Activated B cell treated with CpG ODN at 0.5 μM for 24 hours (primary cell): ENCODE measurements around the gene CDK6. TPM values are rescaled to one million over a fixed set of nuclear protein-coding genes. Genes with fewer than 3 reads are reported as not detected.
"Not testable (repeated sequence)": the region's sequence is repeated elsewhere in the genome, so short reads cannot be mapped to it uniquely, and the experiment has no call there.

ENCODE experiments used
- ATAC-seq: fragments of 200-7000 bp; cut with Tn5 transposase; one replicate; pipeline ENCODE4 v1.10.0; 2021; ENCODE audit warnings: low read depth, mild to moderate bottlenecking, moderate library complexity
- CTCF ChIA-PET: fragments of 350-600 bp; sonication (Branson Sonifier 250); formaldehyde crosslinking; loops from one replicate; lab custom pipeline; 2021; ENCODE audit warnings: antibody characterized with exemption; lab: Charles Lee
- POLR2A ChIA-PET: fragments of 350-600 bp; sonication (Branson Sonifier 250); formaldehyde crosslinking; loops from one replicate; lab custom pipeline; 2021; ENCODE audit warnings: antibody characterized with exemption; lab: Charles Lee
- DNase-seq: peaks from one replicate; pipeline ENCODE4 v3.0.0; 2022
- H3K27ac Mint-ChIP-seq: one replicate; pipeline ENCODE4 v1.8.0; 2020; ENCODE audit warnings: mixed read lengths
- H3K27me3 Mint-ChIP-seq: one replicate; pipeline ENCODE4 v1.8.0; 2021; ENCODE audit warnings: mixed read lengths
- H3K36me3 Mint-ChIP-seq: one replicate; pipeline ENCODE4 v1.8.0; 2021; ENCODE audit warnings: low read depth, mixed read lengths
- H3K4me1 Mint-ChIP-seq: one replicate; pipeline ENCODE4 v1.8.0; 2021; ENCODE audit warnings: mixed read lengths
- H3K4me3 Mint-ChIP-seq: one replicate; pipeline ENCODE4 v1.8.0; 2020; ENCODE audit warnings: mild to moderate bottlenecking, mixed read lengths
- H3K9me3 Mint-ChIP-seq: one replicate; pipeline ENCODE4 v1.8.0; 2020; ENCODE audit warnings: mixed read lengths
- intact Hi-C: fragments of 100-400 bp; cut with micrococcal nuclease; formaldehyde crosslinking; loops from one replicate; pipeline ENCODE4 v1.15.1; 2024
- total RNA-seq: library from RNA; stranded (reverse); gene quantifications from 2 replicates; pipeline ENCODE4 v1.2.3, GENCODE V29; 2022
- TF ChIP-seq, protein P1 (sequence below): fragments of 200-600 bp; IDR thresholded peaks from one replicate; pipeline ENCODE4 v1.8.0; 2022; ENCODE audit warnings: antibody characterized with exemption, mild to moderate bottlenecking

Gene CDK6
- total RNA-seq, 1 donor from 2014 or later, result 30.5 TPM

DNA sequence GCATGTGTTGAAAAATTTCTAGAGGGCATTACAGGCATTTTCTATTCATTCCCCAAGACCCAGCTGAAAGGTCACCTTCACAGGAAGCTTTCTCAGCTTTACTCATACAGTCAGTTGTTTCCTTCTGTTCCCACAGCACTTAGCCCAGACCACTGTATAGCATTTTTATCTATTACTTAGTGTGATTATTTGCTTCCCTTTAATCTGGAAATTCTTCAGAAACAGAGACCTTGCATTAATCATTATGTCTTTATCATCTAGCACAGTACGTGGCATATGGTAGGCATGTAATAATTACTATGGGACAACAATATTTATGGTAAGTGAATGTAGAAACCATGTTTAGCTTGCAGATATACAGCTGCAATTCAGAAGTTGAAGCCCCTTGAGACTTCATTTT is 38.2 kb upstream of the CDK6 start:
- CTCF ChIA-PET, result no interaction called here
- ATAC-seq, result no peak

DNA sequence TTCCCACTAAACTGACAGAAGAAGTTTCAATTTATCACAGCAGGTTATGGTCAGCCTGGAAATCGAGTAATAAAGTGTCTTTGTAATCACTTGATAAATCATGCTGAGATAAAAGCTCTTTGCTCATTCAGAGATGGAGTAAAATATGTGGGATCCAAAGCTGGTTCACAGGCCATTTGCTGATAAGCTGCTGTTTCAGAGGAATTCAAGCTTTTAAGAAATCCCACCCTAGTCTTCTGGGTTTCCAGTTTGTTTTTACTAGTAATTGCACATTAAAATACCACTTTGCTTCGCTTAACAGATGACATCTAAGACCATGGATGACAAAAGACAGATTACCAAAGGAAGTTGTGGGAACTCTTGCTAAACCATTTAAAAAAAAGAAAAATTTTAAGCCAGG is 37.4 kb upstream of the CDK6 start:
- DNase-seq (no peak), ATAC-seq (no peak)
- CTCF ChIA-PET, result no interaction called here
- POLR2A ChIA-PET, result no interaction called here
- Mint-ChIP-seq H3K9me3 (peaks cover 11% of the 10 kb centered on the region), H3K27ac (no peak overlapping the region), H3K36me3 (peaks cover 1% of the 10 kb centered on the region), H3K4me1 (no peaks in the 10 kb centered on the region), H3K27me3 (no peaks in the 10 kb centered on the region), H3K4me3 (no peak overlapping the region)
- intact Hi-C loops, result no loop called here
- TF ChIP-seq, protein P1, sequence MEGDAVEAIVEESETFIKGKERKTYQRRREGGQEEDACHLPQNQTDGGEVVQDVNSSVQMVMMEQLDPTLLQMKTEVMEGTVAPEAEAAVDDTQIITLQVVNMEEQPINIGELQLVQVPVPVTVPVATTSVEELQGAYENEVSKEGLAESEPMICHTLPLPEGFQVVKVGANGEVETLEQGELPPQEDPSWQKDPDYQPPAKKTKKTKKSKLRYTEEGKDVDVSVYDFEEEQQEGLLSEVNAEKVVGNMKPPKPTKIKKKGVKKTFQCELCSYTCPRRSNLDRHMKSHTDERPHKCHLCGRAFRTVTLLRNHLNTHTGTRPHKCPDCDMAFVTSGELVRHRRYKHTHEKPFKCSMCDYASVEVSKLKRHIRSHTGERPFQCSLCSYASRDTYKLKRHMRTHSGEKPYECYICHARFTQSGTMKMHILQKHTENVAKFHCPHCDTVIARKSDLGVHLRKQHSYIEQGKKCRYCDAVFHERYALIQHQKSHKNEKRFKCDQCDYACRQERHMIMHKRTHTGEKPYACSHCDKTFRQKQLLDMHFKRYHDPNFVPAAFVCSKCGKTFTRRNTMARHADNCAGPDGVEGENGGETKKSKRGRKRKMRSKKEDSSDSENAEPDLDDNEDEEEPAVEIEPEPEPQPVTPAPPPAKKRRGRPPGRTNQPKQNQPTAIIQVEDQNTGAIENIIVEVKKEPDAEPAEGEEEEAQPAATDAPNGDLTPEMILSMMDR, result no peak

More for the DNA sequence above, 38.2 kb upstream of the CDK6 start:
- Mint-ChIP-seq H3K9me3 (peaks cover 3% of the 10 kb centered on the region), H3K27me3 (no peaks in the 10 kb centered on the region), H3K27ac (no peak overlapping the region), H3K36me3 (peaks cover under 1% of the 10 kb centered on the region), H3K4me3 (no peak overlapping the region), H3K4me1 (no peaks in the 10 kb centered on the region)
- POLR2A ChIA-PET, result no interaction called here
- no peak for DNase-seq
- TF ChIP-seq, protein P1, result no peak
- intact Hi-C loops, result no loop called here

DNA sequence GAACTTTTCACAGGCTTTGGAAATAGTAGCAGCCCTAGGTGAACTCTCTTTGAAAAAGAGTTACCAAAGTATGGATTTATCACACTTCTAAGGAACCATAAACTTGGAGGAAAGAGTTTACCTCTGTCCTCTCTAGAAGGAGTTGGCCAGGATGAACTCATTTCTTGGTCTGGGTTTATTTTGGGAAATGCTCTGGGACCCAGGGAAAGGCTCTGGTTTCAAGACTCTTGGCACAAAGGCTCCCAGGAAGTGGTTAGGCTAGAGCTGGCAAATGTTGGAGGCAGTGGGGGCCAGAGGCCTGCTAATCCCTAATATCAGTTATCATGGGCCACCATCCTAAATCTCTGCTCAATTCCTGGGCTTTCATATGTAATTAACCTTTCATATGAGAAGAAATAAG is 36.3 kb upstream of the CDK6 start:
- Mint-ChIP-seq H3K27me3 (peaks cover 1% of the 10 kb centered on the region), H3K4me3 (no peak overlapping the region), H3K4me1 (no peaks in the 10 kb centered on the region), H3K27ac (no peak overlapping the region), H3K36me3 (peaks cover 1% of the 10 kb centered on the region), H3K9me3 (peaks cover 18% of the 10 kb centered on the region)
- TF ChIP-seq, protein P1, result no peak
- ATAC-seq (no peak), DNase-seq (no peak)
- intact Hi-C loops, result no loop called here
- POLR2A ChIA-PET, result no interaction called here
- CTCF ChIA-PET, result no interaction called here

DNA sequence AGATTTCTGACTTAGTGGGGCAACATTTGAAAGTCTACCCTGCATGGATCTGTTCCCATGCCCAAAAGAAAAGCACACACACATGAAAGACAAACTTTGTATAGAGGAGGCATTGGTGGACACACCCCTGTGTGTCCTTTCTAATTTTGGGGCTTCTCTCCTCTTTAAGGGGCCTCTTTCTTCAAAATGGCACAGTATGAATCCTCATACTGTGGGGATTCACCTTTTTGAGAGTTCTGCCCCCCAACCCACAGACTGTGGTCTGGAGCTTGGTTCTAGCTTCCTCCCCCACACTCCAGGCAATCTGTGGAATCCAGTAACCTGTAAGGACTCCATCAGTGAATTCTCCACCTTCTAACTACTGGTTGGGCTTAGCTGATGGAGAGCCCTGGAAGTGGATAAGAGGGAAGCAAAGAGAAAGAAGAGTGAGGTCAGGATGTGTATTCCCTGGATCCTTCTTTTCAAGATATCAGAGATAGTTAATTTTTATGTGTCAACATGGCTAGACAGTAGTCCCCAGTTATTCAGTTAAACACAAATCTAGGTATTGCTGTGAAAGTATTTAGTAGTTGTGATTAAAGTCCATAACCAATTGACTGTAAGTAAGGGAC is 32.4 kb upstream of the CDK6 start:
- no peak for DNase-seq
- ChIA-PET CTCF (no interaction called here), POLR2A (no interaction called here)
- intact Hi-C loops, result loop anchor here (10.0 kb wide), 1 partner anchor 186 kb away; no protein-coding TSS in a partner anchor
- H3K27me3 Mint-ChIP-seq, result peaks cover 1% of the 10 kb centered on the region
- H3K4me1 Mint-ChIP-seq, result no peaks in the 10 kb centered on the region
- TF ChIP-seq, protein P1, result no peak
- H3K4me3 Mint-ChIP-seq, result no peak overlapping the region
- H3K27ac Mint-ChIP-seq, result no peak overlapping the region
- peaks cover 1% of the 10 kb centered on the region for H3K36me3 Mint-ChIP-seq
- ATAC-seq, result no peak
- H3K9me3 Mint-ChIP-seq, result peaks cover 18% of the 10 kb centered on the region

DNA sequence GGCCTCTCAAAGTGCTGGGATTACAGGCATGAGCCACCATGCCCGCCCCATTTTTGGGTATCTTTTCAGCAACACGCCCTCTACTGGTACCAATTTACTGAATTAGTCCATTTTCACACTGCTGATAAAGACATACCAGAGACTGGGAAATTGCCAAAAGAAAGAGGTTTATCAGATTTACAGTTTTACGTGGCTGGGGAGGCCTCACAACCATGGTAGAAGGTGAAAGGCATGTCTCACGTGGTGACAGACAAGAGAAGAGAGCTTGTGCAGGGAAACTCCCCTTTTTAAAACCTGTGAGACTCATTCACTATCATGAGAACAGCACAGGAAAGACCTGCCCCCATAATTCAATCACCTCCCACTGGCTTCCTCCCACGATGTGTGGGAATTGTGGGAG is 27.8 kb upstream of the CDK6 start:
- intact Hi-C loops, result loop anchor here (1.0 to 10.0 kb wide), 4 partner anchors 31 to 243 kb away; no protein-coding TSS in a partner anchor
- DNase-seq, POLR2A ChIA-PET, ATAC-seq, H3K27ac Mint-ChIP-seq, H3K4me3 Mint-ChIP-seq, H3K27me3 Mint-ChIP-seq, H3K4me1 Mint-ChIP-seq, H3K36me3 Mint-ChIP-seq: not testable (repeated sequence)
- peaks cover 10% of the 10 kb centered on the region for H3K9me3 Mint-ChIP-seq
- CTCF ChIA-PET, result interaction anchor here (1.2 kb wide), 1 partner anchor 244 kb away, joined by 3 read pairs; no protein-coding TSS in a partner anchor
